Neutrophil (primary cell): ENCODE measurements around the gene CDS2.

Source experiments
- H3K27ac ChIP-seq: fragments of 200-600 bp; sonication (generic); 2 replicates; pipeline ENCODE4 v1.5.1; 2016; ENCODE audit warnings: mild to moderate bottlenecking, moderate library complexity
- H3K27me3 ChIP-seq: fragments of 200-600 bp; sonication (generic); 2 replicates; pipeline ENCODE4 v1.6.0; 2016; ENCODE audit warnings: mild to moderate bottlenecking
- H3K36me3 ChIP-seq: fragments of 200-600 bp; sonication (generic); 2 replicates; pipeline ENCODE4 v1.5.1; 2017
- H3K4me1 ChIP-seq, 2 experiments: fragments of 200-600 bp in 1 of 2; sonication (generic) in 1 of 2; 1 replicate in 1 of 2; 2 replicates in 1 of 2; pipeline versions ENCODE4 v1.5.1 to v1.6.1; 2013 to 2016; ENCODE audit warnings: low read depth in 1 of 2, low read length in 1 of 2, mild to moderate bottlenecking in 1 of 2, moderate library complexity in 1 of 2; ENCODE audit not compliant: control insufficient read depth in 1 of 2, insufficient read depth in 1 of 2
- H3K4me3 ChIP-seq, 2 experiments: fragments of 200-600 bp in 1 of 2; sonication (generic) in 1 of 2; 1 replicate in 1 of 2; 2 replicates in 1 of 2; pipeline ENCODE4 v1.5.1; 2013 to 2016; ENCODE audit warnings: low read depth in 1 of 2, low read length in 1 of 2, mild to moderate bottlenecking in 1 of 2, moderate library complexity in 1 of 2
- H3K9me3 ChIP-seq: fragments of 200-600 bp; sonication (generic); 2 replicates; pipeline ENCODE4 v1.5.1; 2016
- CTCF ChIP-seq: fragments of 200-600 bp; sonication (generic); IDR thresholded peaks from 2 replicates; pipeline ENCODE4 v1.5.1; 2016; ENCODE audit warnings: antibody characterized with exemption

Gene CDS2

GRCh38 chr20:5146099-5146668 is 19.4 kb downstream of the CDS2 start:
- Histone ChIP-seq H3K9me3 (no peaks in the 10 kb centered on the region), H3K27me3 (no peaks in the 10 kb centered on the region), H3K36me3 (no peaks in the 10 kb centered on the region), H3K4me3 (peak overlapping the region; percentile 42 to 44), H3K27ac (peak overlapping the region; percentile 93), H3K4me1 (peaks cover 47 to 48% of the 10 kb centered on the region in 2 experiments)
- TF ChIP-seq CTCF, result no peak

- Histone ChIP-seq H3K4me1 (peaks cover 47 to 48% of the 10 kb centered on the region in 2 experiments), H3K27me3 (no peaks in the 10 kb centered on the region), H3K27ac (peak overlapping the region; percentile 93), H3K4me3 (peak overlapping the region in 1 of 2 experiments; percentile 42), H3K9me3 (no peaks in the 10 kb centered on the region), H3K36me3 (no peaks in the 10 kb centered on the region)
- no peak for TF ChIP-seq CTCF
Measured at GRCh38 chr20:5146871-5147592, 20.2 kb downstream of the CDS2 start.

- H3K9me3 ChIP-seq, result no peaks in the 10 kb centered on the region
- no peaks in the 10 kb centered on the region for H3K36me3 ChIP-seq
- peaks cover 39 to 48% of the 10 kb centered on the region in 2 experiments for H3K4me1 ChIP-seq
- peak overlapping the region; percentile 93 for H3K27ac ChIP-seq
- no peaks in the 10 kb centered on the region for H3K27me3 ChIP-seq
- no peak for TF ChIP-seq CTCF
- H3K4me3 ChIP-seq, result no peak overlapping the region
Measured at GRCh38 chr20:5148581-5148980, 21.8 kb downstream of the CDS2 start.

GRCh38 chr20:5149892-5150225 is 23.1 kb downstream of the CDS2 start:
- peaks cover 36 to 37% of the 10 kb centered on the region in 2 experiments for H3K4me1 ChIP-seq
- no peaks in the 10 kb centered on the region for H3K36me3 ChIP-seq
- no peak for TF ChIP-seq CTCF
- H3K27ac ChIP-seq, result no peak overlapping the region
- no peaks in the 10 kb centered on the region for H3K9me3 ChIP-seq
- H3K27me3 ChIP-seq, result no peaks in the 10 kb centered on the region
- H3K4me3 ChIP-seq, result no peak overlapping the region

- Histone ChIP-seq H3K9me3 (no peaks in the 10 kb centered on the region), H3K4me3 (no peak overlapping the region), H3K27ac (no peak overlapping the region), H3K36me3 (no peaks in the 10 kb centered on the region), H3K4me1 (peaks cover 31 to 32% of the 10 kb centered on the region in 2 experiments), H3K27me3 (no peaks in the 10 kb centered on the region)
- TF ChIP-seq CTCF, result no peak
Measured at GRCh38 chr20:5150226-5151076, 23.6 kb downstream of the CDS2 start.
